NAMALWA (cell line): ENCODE results near the gene TES.

Source experiments
- DNase-seq: peaks from one replicate; pipeline ENCODE4 v3.0.0-alpha.2; 2015; ENCODE audit warnings: low spot score

Gene TES

DNA sequence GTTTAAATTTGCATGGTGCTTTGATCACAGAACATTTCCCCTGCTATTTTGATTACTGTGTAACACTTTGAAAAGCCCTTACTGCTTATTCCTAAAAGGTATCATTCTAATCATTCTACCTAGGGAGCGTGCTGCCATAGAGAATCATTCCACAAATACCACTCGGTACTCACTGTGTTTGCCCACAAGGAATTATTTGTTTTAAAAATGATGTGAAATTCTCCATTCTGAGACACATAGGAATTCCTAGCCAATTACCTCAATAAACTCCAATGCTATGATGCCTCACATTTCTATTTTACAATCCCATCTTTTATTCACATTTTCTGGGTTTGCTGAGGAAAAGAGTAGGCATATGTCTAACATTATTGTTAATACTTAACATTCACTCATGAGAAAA, 16.2 kb upstream of the TES start:
- DNase-seq, result no peak

DNA sequence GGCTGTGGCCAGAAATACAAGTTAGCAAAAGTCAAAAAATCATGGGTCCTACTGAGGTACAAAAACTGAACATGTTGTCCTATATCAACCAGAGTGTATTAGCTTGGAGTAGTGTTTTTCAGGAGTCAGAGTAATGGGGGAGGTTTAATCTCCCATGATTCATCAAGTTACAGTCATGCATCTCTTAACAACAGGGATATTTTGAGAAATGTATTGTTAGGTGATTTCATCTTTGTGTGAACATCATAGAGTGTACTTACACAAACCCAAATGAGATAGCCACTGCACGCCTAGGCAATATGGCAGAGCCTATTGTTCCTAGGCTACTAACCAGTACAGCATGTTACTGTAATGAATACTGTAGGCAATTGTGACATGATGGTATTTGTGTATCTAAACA, 14.9 kb upstream of the TES start:
- no peak for DNase-seq

GRCh38 chr7:116196947-116197346, 13.4 kb upstream of the TES start:
- no peak for DNase-seq

DNA sequence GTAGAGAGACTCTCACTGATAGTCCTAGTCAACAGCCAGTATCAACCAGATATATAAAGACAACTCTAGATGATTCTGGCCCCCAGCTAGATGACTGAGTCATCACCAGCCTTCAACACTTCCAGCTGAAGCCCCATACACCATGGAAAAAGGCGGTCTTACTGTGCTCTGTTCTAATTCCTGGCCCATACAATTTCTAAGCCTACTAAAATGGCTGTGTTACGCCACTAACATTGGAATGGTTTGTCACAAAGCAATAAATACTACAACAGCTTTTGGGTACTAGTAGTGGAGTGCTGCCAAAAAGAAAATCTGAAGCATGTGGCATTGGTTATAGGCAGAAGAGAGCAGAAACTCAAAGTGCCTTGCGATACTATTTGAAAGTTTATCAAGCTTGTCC, 13.0 kb upstream of the TES start:
- no peak for DNase-seq

DNA sequence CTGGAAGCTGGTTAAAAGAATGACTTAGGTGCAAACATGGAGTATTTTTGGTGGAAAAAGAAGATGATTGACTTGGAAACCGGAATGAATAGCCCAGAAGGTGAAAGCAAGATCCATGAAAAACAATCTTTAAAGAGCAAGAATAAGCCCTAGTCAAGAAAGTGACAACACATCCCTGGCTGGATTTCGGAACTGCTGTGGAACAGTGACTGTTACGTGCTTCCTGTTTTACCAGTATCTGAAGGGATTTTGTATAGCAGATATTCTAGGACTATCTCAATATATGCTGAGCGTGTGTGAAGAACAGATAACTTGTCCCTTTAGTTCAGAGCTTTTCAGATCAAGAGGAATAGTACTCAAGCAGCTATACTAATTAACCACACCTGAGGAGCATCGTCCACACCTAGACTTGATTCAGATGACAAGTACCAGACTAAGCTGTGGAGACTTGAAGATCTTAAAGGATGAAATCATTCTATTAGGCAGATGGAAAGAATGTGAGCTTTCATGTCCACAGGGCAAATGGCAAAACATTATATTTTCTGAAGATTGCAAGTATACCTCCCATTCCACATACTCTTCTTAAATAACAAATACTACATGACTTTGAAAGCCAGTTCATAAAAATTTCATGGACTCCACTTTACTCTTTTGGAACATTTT, 11.5 kb upstream of the TES start:
- no peak for DNase-seq

- no peak for DNase-seq
These were observed 9.4 kb upstream of the TES start for GRCh38 chr7:116200963-116201362.

- no peak for DNase-seq
These were observed 4.2 kb upstream of the TES start for GRCh38 chr7:116206141-116206540.

DNA sequence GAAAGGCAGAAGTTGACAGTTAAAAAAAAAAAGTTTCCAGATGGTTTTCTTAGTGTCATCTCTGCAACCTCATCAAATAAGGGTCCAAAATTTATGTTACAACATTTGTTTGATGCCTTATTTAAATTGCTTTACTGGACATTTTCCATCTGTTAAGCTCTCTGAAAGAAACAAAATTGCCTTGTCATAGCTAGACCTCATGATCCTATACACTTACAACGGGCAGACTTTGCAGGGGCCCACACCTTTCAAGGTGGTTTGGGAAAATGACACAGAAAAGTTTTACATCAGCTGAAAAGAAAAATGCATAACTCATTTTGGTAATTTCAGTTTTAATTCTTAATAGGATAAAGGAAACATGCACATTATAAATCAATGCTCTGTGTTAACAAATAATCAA, 1.4 kb upstream of the TES start:
- DNase-seq, result no peak

DNA sequence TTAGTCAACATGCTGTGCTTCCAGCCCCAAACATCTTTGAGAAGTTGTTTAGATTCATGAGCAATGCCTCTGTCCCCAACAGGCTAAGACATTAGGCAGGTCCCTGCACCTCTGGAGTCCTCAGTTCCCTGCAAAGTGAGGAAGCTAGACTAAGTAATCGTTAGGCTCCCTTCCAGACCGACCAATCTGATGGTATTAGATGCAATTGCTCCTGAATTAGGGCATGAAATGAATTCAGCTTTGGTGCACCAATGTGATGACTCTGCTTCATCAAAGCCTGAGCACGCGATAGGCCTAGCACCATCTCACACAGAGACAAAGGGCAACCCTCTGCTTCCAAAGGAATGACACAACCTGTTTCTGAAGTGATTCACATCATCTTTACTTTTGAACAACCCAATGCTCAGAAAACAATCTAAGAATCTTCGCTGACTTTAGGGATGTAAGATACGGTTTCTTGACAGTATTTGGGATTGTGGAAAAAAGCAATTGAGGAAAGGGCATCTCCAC, 723 bp upstream of the TES start:
- DNase-seq, result no peak

DNA sequence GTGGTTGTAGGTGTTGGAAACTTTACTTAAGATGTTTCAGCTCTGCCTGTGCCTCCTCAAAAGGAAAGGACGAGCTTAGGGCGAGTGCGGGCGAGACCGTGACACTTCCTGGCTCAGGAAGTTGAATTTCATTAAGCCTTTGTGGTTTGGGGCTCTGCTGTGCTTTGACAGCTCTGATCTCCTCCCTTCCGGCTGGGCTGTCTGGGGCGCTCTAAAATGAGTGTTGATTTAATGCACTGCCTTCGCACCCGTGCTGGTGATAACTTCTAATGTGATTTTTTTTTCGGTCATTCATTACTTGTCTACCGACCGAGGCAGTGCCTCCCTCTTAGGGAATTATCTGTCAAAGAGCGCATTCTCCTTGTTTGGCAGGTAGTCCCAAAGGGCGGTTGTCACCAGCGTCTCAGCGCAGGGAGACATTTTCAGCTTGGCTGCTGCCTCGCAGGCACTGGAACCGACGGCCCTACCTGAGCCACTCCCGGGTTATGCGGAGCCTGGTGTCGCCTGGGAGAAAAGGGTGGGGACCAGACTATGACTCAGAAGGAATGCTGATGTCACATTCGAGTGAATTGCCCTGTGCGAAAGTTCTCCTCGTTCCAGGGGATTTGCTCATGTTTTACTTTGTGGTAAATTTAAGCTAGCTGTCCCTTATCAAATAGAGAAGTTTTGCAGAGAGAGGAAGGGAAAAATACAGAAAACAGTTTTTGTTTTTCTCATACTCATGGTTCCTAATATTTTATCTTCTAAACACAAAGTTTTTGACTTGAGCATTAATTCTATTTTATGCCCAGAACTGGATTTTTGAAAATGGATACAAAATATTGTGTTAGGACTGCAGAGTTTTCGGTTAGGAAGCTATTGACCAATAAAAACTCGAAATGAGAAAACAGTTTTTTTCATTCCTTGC, 920 bp downstream of the TES start:
- peak; percentile 55 for DNase-seq

DNA sequence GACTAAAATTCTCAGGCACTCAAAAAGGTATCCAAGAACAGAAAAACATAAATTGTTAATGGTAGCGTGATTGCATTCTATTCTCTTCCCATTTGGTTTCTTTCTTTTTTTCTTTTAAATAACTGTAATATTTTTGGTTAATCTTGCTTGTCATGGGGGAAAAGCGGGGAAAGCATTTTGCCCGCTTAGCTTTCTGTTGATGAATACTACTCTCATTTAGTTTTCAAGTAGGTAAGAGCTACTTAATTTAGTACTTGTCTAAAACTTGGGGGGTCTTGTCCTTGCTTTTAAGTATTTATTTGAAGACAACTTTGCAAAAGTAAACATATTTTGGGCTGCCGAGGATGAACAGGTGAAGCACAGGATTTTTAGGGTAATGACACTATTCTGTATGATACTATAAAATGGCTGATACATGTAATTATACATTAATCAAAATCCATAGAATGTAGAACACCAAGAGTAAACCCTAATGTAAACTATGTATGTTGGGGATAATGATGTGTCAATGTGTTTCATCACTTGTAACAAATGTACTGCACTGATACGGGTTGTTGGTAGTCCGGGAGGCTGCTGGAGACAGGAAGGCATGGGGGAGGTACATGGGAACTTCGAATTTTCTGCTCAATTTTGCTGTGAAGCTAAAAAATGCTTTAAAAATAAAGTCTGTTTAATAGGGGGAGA, 1.7 kb downstream of the TES start:
- DNase-seq, result no peak

DNA sequence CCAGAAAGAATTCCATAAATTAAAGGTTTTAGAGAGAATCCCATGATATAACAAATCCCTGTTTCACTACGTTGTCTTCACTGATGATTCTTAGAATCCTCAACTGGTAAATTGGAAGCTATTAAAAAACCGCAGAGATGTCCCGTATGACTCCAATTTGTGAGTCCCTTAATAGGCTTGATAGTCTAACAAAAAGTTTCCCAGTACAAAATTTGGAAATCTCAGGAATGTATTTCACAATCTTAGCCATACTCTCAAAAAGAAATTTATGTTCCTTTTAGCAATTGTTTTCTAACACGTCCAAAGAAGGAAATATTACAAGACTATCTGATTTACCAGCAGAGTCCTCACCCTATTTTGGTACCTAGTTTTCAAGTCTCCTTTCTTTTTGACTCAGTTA, 2.5 kb downstream of the TES start:
- no peak for DNase-seq

DNA sequence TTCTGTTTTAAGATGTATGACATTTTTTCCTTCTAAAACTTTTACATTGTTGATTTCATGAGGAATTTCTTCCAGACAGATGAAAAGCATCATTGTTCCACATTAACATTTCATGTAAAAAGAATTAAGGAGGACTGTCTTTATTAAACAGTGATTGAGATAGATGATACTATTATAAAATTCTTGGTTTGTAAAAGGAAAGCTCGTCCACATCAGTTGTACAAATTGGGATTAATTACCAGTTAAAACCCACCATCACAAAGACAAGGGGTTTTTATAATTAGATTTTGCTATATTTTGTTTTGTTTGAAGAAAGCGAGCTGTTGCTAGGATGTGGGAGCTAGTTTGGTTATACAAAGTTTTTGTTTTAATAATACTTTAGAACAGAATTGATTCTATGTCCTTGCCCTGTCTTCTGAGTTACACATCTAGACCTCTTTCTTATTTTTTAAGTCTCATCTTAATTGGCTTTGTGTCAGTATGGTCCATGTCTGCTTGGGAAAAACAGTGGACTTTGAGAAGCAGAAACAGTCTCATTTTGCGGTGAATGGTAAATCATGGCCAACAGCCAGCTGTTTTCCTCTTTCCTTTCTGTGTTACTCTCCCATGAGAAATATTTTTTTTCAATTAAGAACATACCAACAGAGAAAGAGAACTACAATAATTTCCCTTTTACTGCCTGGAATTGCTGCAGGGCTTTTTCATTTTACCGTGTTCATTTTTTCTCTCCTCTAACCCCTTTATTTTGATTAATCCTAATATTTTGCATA, 3.2 kb downstream of the TES start:
- DNase-seq, result no peak

- DNase-seq, result no peak
These were observed 4.6 kb downstream of the TES start for GRCh38 chr7:116214921-116215320.

- no peak for DNase-seq
These were observed 5.2 kb downstream of the TES start for GRCh38 chr7:116215551-116215950.

DNA sequence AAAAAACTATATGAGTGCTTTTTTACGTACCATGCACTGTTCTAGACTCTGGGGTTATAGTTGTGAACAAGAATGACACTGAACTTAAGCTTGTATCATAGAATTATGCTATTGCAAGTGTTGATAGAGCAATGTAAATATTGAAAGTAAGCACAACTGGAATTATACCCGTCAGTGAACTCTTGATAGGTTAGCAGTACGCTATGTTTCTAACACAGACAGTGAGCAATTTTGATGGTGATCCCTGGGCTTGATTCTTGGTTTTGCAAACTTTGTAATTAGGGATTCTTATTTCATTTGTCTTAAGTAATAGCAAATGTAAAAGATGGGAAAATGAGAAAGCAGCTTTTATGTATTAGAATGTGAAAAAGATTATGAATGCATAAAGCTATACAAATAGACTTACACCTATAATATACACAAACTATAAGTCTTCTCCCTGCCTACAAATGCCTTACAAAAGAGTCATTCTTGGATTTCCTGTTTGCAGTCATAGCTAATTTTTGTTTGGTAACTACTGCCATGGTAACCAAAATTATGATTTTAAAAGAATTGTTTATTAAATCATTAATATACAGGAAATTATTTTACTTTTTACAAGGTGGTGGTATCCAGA, 6.7 kb downstream of the TES start:
- no peak for DNase-seq

DNA sequence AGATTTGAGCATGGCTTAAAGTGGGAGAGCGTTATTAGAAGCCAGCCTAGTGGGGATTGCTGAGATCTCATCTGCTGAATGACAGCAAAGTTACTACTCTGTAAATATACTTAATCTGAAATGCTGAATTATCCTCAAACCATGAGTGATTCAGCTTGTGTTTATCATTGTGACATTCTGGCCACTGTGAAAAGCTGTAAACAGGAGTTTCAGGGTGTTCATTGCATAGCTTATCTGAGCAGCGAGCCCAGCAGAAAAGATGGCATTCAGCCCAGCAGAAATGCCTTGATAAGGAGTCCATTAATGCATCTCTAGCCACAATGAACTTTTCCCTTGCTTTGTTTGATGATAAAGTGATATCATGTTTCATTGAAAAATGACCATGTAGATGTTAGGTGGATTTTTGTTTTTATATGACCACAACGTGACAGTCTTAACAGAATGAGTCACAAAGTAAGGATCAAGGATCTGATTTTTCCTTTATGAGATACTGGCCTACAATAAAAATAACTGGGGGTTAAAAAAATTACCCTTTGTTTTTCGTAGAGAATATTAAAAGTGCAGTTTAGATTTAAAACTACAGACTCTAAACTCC, 7.8 kb downstream of the TES start:
- DNase-seq, result no peak

GRCh38 chr7:116218747-116219146, 8.4 kb downstream of the TES start:
- DNase-seq, result no peak

DNA sequence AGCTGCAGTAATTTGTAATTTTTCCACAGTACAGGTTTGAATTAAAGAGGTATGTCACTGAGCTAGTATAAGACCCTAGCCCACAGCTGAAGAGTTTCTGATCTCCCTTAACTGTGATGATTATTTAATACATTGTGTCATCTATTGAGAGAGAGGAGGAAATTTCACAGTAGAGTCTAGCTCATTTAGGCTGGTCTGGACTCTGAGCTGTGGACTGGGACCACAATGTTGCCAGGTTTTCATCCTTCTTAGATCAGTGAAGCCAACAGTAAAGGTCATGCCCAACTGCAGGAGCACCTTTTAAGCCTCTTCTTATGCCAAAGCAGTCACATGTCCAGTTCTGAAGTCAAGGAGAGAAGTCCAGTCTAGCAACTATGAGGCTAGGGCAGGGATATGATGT, 8.9 kb downstream of the TES start:
- no peak for DNase-seq

GRCh38 chr7:116219834-116220233, 9.5 kb downstream of the TES start:
- no peak for DNase-seq

DNA sequence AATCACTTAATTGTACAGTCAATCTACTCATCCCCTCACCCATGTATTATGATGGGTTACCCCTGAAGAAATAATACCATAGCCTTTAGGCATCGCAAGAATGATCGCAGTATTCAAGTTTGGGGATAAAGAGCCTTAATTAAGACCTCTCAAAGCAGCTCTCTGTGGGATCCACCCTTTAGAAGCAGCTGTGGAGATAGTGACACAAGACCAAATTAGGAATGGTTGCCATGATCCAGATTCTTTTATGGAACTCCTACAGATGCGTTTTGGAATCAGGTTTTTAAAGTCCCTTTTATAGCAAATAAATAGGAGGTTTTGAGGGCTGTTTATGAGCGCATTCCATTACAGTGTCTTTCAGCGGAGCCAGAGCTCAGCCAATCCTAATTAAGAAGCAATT, 12.2 kb downstream of the TES start:
- no peak for DNase-seq
